ENCODE data around the gene NME3. TPM values are rescaled to one million over a fixed set of nuclear protein-coding genes. Genes with fewer than 3 reads are reported as not detected.

The NME3 gene
- polyA plus RNA-seq, 1 experiment: 15.6 TPM

- Histone ChIP-seq H3K27me3 (ENCODE audit: control insufficient read depth, insufficient read depth, low read length) (no peaks in the 10 kb centered on the region), H3K27ac (ENCODE audit: low read depth, low read length) (no peak overlapping the region)
Measured at GRCh38 chr16:1788095-1788707, 16.9 kb upstream of the NME3 start.

GRCh38 chr16:1787322-1788094 is 16.2 kb upstream of the NME3 start:
- Histone ChIP-seq H3K27me3 (ENCODE audit: control insufficient read depth, insufficient read depth, low read length) (no peaks in the 10 kb centered on the region), H3K4me3 (ENCODE audit: low read depth, low read length) (no peak overlapping the region), H3K9me3 (ENCODE audit: control insufficient read depth, insufficient read depth, low read length) (no peaks in the 10 kb centered on the region; the same call in 1 of the 2 replicates), H3K27ac (ENCODE audit: low read depth, low read length) (no peak overlapping the region)
- DNase-seq (ENCODE audit: low read depth, low spot score): no peak
- ChIA-PET POLR2A (no interaction called here), CTCF (no interaction called here)
- no peak for TF ChIP-seq CTCF (IDR thresholded peaks at IDR 0.05; ENCODE audit: low read depth, low read length)

More at GRCh38 chr16:1788095-1788707, 16.9 kb upstream of the NME3 start:
- no peak for TF ChIP-seq CTCF (IDR thresholded peaks at IDR 0.05; ENCODE audit: low read depth, low read length)
- no peak for DNase-seq (ENCODE audit: low read depth, low spot score)
- H3K9me3 ChIP-seq (ENCODE audit: control insufficient read depth, insufficient read depth, low read length): no peaks in the 10 kb centered on the region; the same call in 1 of the 2 replicates
- ChIA-PET POLR2A (no interaction called here), CTCF (no interaction called here)
- H3K4me3 ChIP-seq (ENCODE audit: low read depth, low read length): no peak overlapping the region

- no peak overlapping the region for H3K27ac ChIP-seq (ENCODE audit: low read depth, low read length)
- no peaks in the 10 kb centered on the region; the same call in 1 of the 2 replicates for H3K9me3 ChIP-seq (ENCODE audit: control insufficient read depth, insufficient read depth, low read length)
- ChIA-PET CTCF (no interaction called here), POLR2A (no interaction called here)
- no peak overlapping the region for H3K4me3 ChIP-seq (ENCODE audit: low read depth, low read length)
- no peak for TF ChIP-seq CTCF (IDR thresholded peaks at IDR 0.05; ENCODE audit: low read depth, low read length)
- H3K27me3 ChIP-seq (ENCODE audit: control insufficient read depth, insufficient read depth, low read length): no peaks in the 10 kb centered on the region
- no peak for DNase-seq (ENCODE audit: low read depth, low spot score)
Measured at GRCh38 chr16:1787056-1787321, 15.6 kb upstream of the NME3 start.

GRCh38 chr16:1786242-1787055 is 15.1 kb upstream of the NME3 start:
- H3K27ac ChIP-seq (ENCODE audit: low read depth, low read length): no peak overlapping the region
- no peaks in the 10 kb centered on the region for H3K27me3 ChIP-seq (ENCODE audit: control insufficient read depth, insufficient read depth, low read length)
- no peak for TF ChIP-seq CTCF (IDR thresholded peaks at IDR 0.05; ENCODE audit: low read depth, low read length)
- H3K9me3 ChIP-seq (ENCODE audit: control insufficient read depth, insufficient read depth, low read length): no peaks in the 10 kb centered on the region; the same call in 1 of the 2 replicates
- no peak for DNase-seq (ENCODE audit: low read depth, low spot score)
- CTCF ChIA-PET: no interaction called here
- POLR2A ChIA-PET: no interaction called here
- no peak overlapping the region for H3K4me3 ChIP-seq (ENCODE audit: low read depth, low read length)

- TF ChIP-seq CTCF (IDR thresholded peaks at IDR 0.05; ENCODE audit: low read depth, low read length): no peak
- DNase-seq (ENCODE audit: low read depth, low spot score): no peak
- Histone ChIP-seq H3K27ac (ENCODE audit: low read depth, low read length) (no peak overlapping the region), H3K9me3 (ENCODE audit: control insufficient read depth, insufficient read depth, low read length) (no peaks in the 10 kb centered on the region; the same call in 1 of the 2 replicates), H3K27me3 (ENCODE audit: control insufficient read depth, insufficient read depth, low read length) (no peaks in the 10 kb centered on the region), H3K4me3 (ENCODE audit: low read depth, low read length) (no peak overlapping the region)
- POLR2A ChIA-PET: no interaction called here
- CTCF ChIA-PET: no interaction called here
Measured at GRCh38 chr16:1785846-1786170, 14.5 kb upstream of the NME3 start.

All from AG04450 (cell line).